Epidermal melanocyte (primary cell): Measurements from ENCODE around the gene SCAPER.
A peak's percentile ranks its signal among the peaks of the same experiment; 100 is the strongest.

Experiments
- DNase-seq: peaks from one replicate; pipeline ENCODE4 v3.0.0; 2011; ENCODE audit warnings: low spot score; ENCODE audit not compliant: insufficient read length

Gene SCAPER

DNA sequence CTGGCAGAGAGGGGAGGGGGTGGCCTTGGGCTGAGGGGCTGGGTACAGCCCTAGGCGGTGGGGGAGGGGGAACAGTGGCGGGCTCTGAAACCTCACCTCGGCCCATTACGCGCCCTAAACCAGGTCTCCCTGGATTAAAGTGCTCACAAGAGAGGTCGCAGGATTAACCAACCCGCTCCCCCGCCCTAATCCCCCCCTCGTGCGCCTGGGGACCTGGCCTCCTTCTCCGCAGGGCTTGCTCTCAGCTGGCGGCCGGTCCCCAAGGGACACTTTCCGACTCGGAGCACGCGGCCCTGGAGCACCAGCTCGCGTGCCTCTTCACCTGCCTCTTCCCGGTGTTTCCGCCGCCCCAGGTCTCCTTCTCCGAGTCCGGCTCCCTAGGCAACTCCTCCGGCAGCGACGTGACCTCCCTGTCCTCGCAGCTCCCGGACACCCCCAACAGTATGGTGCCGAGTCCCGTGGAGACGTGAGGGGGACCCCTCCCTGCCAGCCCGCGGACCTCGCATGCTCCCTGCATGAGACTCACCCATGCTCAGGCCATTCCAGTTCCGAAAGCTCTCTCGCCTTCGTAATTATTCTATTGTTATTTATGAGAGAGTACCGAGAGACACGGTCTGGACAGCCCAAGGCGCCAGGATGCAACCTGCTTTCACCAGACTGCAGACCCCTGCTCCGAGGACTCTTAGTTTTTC is 563.6 kb downstream of the SCAPER start:
- no peak for DNase-seq

- DNase-seq: peak; percentile 23
These were observed 564.3 kb downstream of the SCAPER start for GRCh38 chr15:76340803-76341365.

- peak; percentile 24 for DNase-seq
These were observed 564.8 kb downstream of the SCAPER start for GRCh38 chr15:76340198-76340802.

GRCh38 chr15:76339305-76340197 is 565.6 kb downstream of the SCAPER start:
- peak; percentile 27 for DNase-seq

GRCh38 chr15:76338486-76339304 is 566.4 kb downstream of the SCAPER start:
- no peak for DNase-seq

- no peak for DNase-seq
These were observed 567.2 kb downstream of the SCAPER start for GRCh38 chr15:76337696-76338485.

DNA sequence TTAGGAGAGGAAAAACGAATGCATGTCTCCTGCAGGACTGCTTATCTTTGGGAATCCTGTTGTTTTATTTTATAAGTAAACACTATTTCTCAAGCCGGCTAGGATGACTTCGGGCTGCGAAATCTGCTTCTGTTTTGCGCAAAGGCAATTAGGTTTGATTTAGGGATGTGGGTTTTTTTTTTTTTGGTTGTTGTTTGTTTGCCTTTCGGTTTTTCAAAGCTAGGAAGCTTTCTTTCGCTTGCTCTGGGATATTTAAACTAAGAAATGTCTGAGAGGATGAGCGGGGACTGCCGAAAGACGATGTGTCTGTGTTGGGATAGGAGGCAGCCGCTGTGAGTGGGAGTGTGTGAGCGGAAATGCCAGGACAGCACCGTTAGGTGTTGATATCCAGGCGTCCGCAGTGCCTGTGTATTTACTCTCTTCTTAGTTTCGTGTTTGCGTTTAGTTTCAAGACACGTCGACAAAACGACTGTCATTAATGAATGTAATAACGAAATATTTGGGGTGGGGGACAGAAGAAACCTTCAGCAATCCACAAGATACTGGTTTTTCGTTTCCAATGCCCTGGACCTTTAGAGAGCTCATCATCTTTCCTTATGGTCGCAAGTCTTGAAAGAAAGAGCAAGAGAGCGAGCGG is 568.0 kb downstream of the SCAPER start:
- DNase-seq: no peak

- peak; percentile 86 for DNase-seq
These were observed 568.7 kb downstream of the SCAPER start, which contains the start of gene ISL2 for GRCh38 chr15:76336254-76337058. TSS of gene ISL2 (plus strand) at chr15:76336773. CDS start at chr15:76336884, 111 bp downstream.

DNA sequence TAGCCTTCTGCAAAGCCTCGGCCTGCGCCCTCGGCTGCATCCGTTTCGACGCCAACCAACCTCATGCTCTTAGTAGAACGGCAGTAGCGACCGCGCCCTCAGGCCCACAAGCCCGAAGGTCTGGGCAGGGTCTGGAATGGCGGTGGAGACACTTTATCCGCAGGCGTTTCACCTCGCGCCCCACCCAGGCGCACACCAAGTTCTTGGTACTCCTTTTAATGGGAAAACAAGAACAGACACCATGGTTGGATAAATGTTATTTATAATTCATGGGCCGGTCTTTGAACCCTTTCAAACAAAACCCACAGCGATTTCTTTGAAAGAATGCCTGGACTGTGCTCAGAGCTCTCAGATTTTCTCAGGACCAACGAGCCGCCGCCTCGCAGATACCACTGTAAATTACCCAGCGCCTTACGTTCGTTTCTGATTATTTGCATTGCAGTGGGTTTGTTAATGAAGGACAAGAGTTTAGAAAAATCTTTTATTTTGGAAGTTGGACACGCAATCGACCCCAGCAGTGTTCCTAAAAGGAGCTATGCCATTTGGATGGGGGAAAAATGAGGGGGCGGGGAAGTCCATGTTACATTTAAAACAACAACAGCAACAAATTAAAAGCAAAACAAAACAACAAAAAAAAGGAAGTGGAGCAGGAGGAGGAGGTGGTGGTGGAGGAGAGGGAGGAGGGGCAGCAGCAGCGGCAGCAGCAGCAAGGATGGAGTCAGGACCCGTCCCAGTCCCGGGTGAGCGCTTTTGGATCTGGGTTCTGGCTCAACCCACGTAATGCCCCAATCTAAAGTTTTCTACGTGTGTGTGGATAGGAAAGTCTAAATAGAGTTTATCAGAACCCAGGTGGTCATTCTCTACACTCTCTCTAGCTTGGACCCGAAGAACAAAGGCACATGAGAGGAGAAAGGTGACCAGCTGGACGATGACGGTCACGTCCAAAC is 569.6 kb downstream of the SCAPER start:
- DNase-seq: peak; percentile 27

- no peak for DNase-seq
These were observed 570.5 kb downstream of the SCAPER start for GRCh38 chr15:76334438-76335306.

GRCh38 chr15:76333720-76334437 is 571.3 kb downstream of the SCAPER start:
- DNase-seq: no peak

DNA sequence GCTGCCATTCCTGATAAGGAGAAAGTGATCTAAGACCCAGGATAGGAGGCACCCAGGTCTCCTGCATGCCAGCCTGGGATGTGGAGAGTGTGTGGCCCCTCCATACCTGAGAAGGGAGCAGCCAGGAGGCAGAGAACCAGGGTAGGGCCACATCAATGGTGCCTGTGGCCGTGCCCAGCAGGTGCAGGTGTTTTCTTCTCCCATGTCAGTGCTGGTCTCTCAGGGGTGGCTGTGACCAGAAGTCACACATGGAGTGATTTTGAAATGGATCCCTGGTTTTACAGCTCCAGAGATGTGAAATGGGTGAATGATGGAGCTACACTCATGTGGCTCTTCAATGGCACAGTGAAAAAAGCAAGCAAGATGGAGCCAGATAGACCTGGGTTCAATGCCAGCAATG is 571.8 kb downstream of the SCAPER start:
- no peak for DNase-seq

- DNase-seq: no peak
These were observed 572.3 kb downstream of the SCAPER start for GRCh38 chr15:76332796-76333195.

DNA sequence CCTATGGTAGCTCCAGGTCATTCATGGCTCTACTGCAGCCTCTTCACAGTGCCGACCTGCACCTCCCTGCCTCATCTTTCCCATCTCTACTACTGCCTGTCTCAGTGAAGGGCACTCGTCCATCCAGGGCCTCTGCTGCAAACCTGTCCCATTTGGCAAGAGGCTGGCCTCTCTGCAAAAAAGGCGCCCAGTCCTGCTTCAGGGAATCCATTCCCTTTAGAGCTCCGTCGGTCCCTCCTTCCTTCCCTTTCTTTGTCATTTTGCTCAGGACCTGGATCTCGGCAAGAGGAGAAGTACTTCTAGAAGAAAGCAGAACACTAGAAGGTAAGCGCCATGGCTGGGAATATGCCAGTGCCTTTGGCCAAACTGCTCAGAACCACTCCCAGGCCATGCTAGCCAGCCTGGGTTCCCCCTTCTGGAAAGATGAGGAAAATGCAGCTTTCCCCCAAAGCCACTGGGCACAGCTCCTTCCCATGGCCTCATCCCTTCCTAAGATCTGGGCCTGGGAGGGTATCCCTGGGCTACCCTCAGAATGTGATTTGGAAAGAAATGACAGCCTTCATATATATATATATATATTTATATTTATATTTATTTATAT is 575.0 kb downstream of the SCAPER start:
- DNase-seq: peak; percentile 53

- DNase-seq: no peak
These were observed 576.2 kb downstream of the SCAPER start for GRCh38 chr15:76328958-76329357.
